Gastroesophageal sphincter (tissue), 3 donors: ENCODE measurements around the gene MIPEP.

Source experiments
- CTCF ChIP-seq, 4 experiments: fragments of 200-600 bp in 2 of 4; fragments of 450-650 bp in 2 of 4; sonication (generic) in 1 of 4; IDR thresholded peaks; one replicate each; pipeline ENCODE4 v1.5.1; 2017 to 2019; ENCODE audit warnings: antibody characterized with exemption in 4 of 4, mild to moderate bottlenecking in 2 of 4, moderate library complexity in 2 of 4
- POLR2AphosphoS5 ChIP-seq: sonication (generic); formaldehyde crosslinking; IDR thresholded peaks from one replicate; pipeline ENCODE4 v1.6.1; 2017; ENCODE audit warnings: antibody characterized with exemption

- TF ChIP-seq POLR2AphosphoS5 (no peak), CTCF (IDR thresholded peaks at IDR 0.05) (no peak)
Measured at GRCh38 chr13:23804166-23804565, 85.0 kb downstream of the MIPEP start.
